Measurements from ENCODE around the gene ARMH3.

GRCh38 chr10:101933976-101934375, 122.0 kb downstream of the ARMH3 start:
- TF ChIP-seq CTCF (IDR thresholded peaks at IDR 0.05), result no peak
- no peak for TF ChIP-seq POLR2A (IDR thresholded peaks at IDR 0.05)

Data from testis (tissue), 2 donors.